Measurements from ENCODE around the gene PAQR6.

Gene PAQR6

DNA sequence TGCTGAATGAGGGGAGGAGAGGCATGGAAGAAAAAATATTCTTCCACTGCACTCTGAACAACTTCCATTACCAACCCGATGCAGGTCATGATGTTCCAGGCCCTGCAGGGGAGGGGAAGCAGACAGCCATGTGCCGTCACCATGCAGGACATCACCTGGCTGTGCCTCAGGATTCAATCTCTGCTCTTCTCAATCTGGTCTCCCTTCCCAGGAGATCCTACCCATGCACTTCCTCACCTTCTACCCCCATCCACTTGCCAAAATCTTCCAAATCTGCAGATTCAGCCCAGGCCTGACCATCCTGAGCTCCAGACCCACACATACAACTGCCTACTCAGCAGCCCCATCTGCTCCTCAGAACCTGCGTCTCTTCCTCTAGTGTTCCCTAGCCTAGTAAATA, 5.8 kb upstream of the PAQR6 start:
- TF ChIP-seq CTCF (conservative IDR thresholded peaks at IDR 0.05; ENCODE audit: low read depth, low read length), result no peak
- no peak for DNase-seq (ENCODE audit: low read depth)
- H3K4me3 ChIP-seq (ENCODE audit: low read length), result no peak overlapping the region

- no peak for TF ChIP-seq CTCF (conservative IDR thresholded peaks at IDR 0.05; ENCODE audit: low read depth, low read length)
These were observed 3.7 kb upstream of the PAQR6 start for GRCh38 chr1:156251527-156251926.

DNA sequence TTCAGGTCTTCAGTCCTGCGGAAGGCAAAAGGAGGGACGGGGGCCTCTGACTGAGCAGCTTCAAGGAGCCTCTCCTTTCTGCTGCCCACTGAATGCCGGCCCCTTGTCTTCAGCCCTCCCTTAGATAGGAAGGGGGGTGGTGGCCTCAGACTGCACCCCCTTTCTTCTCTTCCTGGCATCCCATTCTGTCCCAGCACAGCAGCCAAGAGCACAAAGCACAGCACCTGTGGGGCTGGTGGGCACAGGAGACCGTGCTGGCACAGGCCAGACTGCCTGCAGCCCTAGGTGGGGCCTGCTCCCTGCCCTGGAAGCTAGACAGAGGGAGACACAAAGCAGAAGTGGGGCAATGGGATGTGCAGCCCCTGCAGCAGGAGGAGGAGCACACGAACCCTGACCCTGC, 1.7 kb upstream of the PAQR6 start:
- no peak overlapping the region for H3K4me3 ChIP-seq (ENCODE audit: low read length)
- no peak for DNase-seq (ENCODE audit: low read depth)
- no peak for TF ChIP-seq CTCF (conservative IDR thresholded peaks at IDR 0.05; ENCODE audit: low read depth, low read length)

More at GRCh38 chr1:156251527-156251926, 3.7 kb upstream of the PAQR6 start:
- H3K4me3 ChIP-seq (ENCODE audit: low read length), result no peak overlapping the region
- no peak for DNase-seq (ENCODE audit: low read depth)

DNA sequence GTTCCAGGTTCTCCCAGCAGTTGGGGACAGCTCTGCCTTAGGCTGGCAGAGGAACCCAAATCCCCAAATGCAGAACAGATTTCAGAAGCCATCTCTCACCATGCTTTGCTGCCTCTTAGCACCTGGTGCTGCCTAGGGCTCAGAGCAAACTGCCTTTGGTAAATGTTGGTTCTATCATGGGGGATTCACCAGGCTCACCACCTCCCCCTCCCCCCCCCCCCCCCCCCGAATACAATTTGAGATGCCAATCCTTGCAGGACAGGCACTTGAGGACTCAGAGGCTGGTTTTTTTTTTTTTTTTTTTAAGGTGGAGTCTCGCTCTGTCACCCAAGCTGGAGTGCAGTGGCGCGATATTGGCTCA, 447 bp upstream of the PAQR6 start:
- no peak overlapping the region for H3K4me3 ChIP-seq (ENCODE audit: low read length)
- DNase-seq (ENCODE audit: low read depth), result no peak
- TF ChIP-seq CTCF (conservative IDR thresholded peaks at IDR 0.05; ENCODE audit: low read depth, low read length), result no peak

GRCh38 chr1:156246781-156247459, 936 bp downstream of the PAQR6 start:
- no peak for TF ChIP-seq CTCF (conservative IDR thresholded peaks at IDR 0.05; ENCODE audit: low read depth, low read length)
- H3K4me3 ChIP-seq (ENCODE audit: low read length), result no peak overlapping the region
- DNase-seq (ENCODE audit: low read depth), result no peak

DNA sequence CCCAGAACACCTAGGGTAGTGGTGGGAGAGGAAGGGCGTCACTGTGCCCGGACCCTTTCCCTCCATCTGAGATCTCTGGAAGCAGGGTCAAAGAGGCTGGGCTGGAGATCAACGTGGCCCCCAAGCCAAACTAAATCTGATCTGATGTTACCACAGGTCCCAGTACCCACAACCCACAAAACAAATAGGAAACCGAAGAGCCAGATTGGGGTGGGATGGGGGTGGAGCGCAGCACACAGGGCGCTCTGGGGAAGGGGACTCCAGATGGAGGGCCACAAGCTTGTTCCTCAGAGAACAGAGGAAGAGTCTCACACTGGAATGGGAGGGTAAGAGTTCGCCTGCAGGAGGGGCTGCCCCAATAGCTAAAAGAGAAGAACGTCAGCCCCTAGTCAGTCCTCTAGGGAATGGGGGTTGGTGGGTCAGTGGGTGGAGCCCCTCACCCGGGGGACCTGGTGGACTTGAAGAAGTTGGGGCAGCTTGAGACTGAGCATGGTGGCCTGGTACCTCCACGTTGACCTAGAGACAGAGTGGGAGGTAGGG, 1.5 kb downstream of the PAQR6 start:
- no peak overlapping the region for H3K4me3 ChIP-seq (ENCODE audit: low read length)
- TF ChIP-seq CTCF (conservative IDR thresholded peaks at IDR 0.05; ENCODE audit: low read depth, low read length), result no peak
- no peak for DNase-seq (ENCODE audit: low read depth)
